Measurements from ENCODE around the gene SRR.

SRR gene

GRCh38 chr17:2274414-2274813 is 29.3 kb upstream of the SRR start:
- CTCF ChIA-PET: no interaction called here
- TF ChIP-seq CTCF (IDR thresholded peaks at IDR 0.05; ENCODE audit: insufficient read depth, low read length, missing control alignments): no peak
- no peak for DNase-seq (ENCODE audit: low read depth, low spot score)
- POLR2A ChIA-PET: no interaction called here
- no peak overlapping the region for H3K4me3 ChIP-seq (ENCODE audit: low read depth, low read length)

GRCh38 chr17:2275722-2276121 is 28.0 kb upstream of the SRR start:
- no peak for DNase-seq (ENCODE audit: low read depth, low spot score)
- TF ChIP-seq CTCF (IDR thresholded peaks at IDR 0.05; ENCODE audit: insufficient read depth, low read length, missing control alignments): no peak
- POLR2A ChIA-PET: interaction anchor here (0.6 kb wide), 1 partner anchor 152 kb away, joined by 3 read pairs; no protein-coding TSS in a partner anchor
- H3K4me3 ChIP-seq (ENCODE audit: low read depth, low read length): no peak overlapping the region
- CTCF ChIA-PET: interaction anchor here (1.3 to 1.9 kb wide), 2 partner anchors 17 to 31 kb away, joined by 4 to 6 read pairs; no protein-coding TSS in a partner anchor

GRCh38 chr17:2277429-2278170 is 26.1 kb upstream of the SRR start:
- no peak overlapping the region for H3K4me3 ChIP-seq (ENCODE audit: low read depth, low read length)
- ChIA-PET POLR2A (no interaction called here), CTCF (interaction anchor here (1.9 kb wide), 1 partner anchor 33 kb away, joined by 6 read pairs; no protein-coding TSS in a partner anchor)
- no peak for TF ChIP-seq CTCF (IDR thresholded peaks at IDR 0.05; ENCODE audit: insufficient read depth, low read length, missing control alignments)
- no peak for DNase-seq (ENCODE audit: low read depth, low spot score)

- ChIA-PET POLR2A (no interaction called here), CTCF (interaction anchor here (0.9 to 6.6 kb wide), 7 partner anchors 9 to 224 kb away, joined by 3 to 123 read pairs (median 6); partner anchors contain the start of gene HIC1)
- H3K4me3 ChIP-seq (ENCODE audit: low read depth, low read length): no peak overlapping the region
- no peak for TF ChIP-seq CTCF (IDR thresholded peaks at IDR 0.05; ENCODE audit: insufficient read depth, low read length, missing control alignments)
- DNase-seq (ENCODE audit: low read depth, low spot score): no peak
These were observed 24.0 kb upstream of the SRR start for GRCh38 chr17:2279707-2280106.

GRCh38 chr17:2282297-2282873 is 21.4 kb upstream of the SRR start:
- DNase-seq (ENCODE audit: low read depth, low spot score): peak; percentile 55
- H3K4me3 ChIP-seq (ENCODE audit: low read depth, low read length): no peak overlapping the region
- ChIA-PET POLR2A (interaction anchor here (1.2 to 1.4 kb wide), 2 partner anchors 227 to 228 kb away, joined by 4 to 5 read pairs; partner anchors contain the start of gene HIC1), CTCF (interaction anchor here (0.6 to 6.6 kb wide), 30 partner anchors 10 to 553 kb away, joined by 3 to 123 read pairs (median 4); partner anchors contain the start of gene HIC1)
- peak; percentile 33 for TF ChIP-seq CTCF (IDR thresholded peaks at IDR 0.05; ENCODE audit: insufficient read depth, low read length, missing control alignments)

GRCh38 chr17:2283302-2283701 is 20.4 kb upstream of the SRR start:
- no peak overlapping the region for H3K4me3 ChIP-seq (ENCODE audit: low read depth, low read length)
- POLR2A ChIA-PET: interaction anchor here (1.2 to 1.4 kb wide), 2 partner anchors 228 to 229 kb away, joined by 4 to 5 read pairs; no protein-coding TSS in a partner anchor
- CTCF ChIA-PET: interaction anchor here (0.7 to 6.6 kb wide), 26 partner anchors 9 to 390 kb away, joined by 3 to 123 read pairs (median 5); partner anchors contain the start of gene HIC1
- no peak for TF ChIP-seq CTCF (IDR thresholded peaks at IDR 0.05; ENCODE audit: insufficient read depth, low read length, missing control alignments)
- DNase-seq (ENCODE audit: low read depth, low spot score): no peak

Data from AG04449 (cell line).